KMS-11 (cell line): Measurements from ENCODE around the gene RUNX3.

Experiments
- H2AFZ ChIP-seq: fragments of 200-600 bp; sonication (generic); 2 replicates; pipeline ENCODE4 v1.6.1; 2016; ENCODE audit warnings: antibody characterized with exemption, mixed run types, low read depth
- H3K27ac ChIP-seq: fragments of 200-600 bp; sonication (generic); 2 replicates; pipeline ENCODE4 v1.6.1; 2016; ENCODE audit warnings: mild to moderate bottlenecking, mixed run types
- H3K27me3 ChIP-seq: fragments of 200-600 bp; sonication (generic); 2 replicates; pipeline ENCODE4 v1.6.1; 2017; ENCODE audit warnings: mild to moderate bottlenecking, low read depth, mixed run types, moderate library complexity; ENCODE audit not compliant: insufficient read depth
- H3K36me3 ChIP-seq: fragments of 200-600 bp; sonication (generic); 2 replicates; pipeline ENCODE4 v1.6.1; 2017; ENCODE audit warnings: mild to moderate bottlenecking, mixed run types; ENCODE audit not compliant: insufficient read depth
- H3K4me1 ChIP-seq: fragments of 200-600 bp; sonication (generic); 2 replicates; pipeline ENCODE4 v1.6.1; 2016; ENCODE audit warnings: mild to moderate bottlenecking, low read depth, mixed run types; ENCODE audit not compliant: poor library complexity, severe bottlenecking
- H3K4me2 ChIP-seq: fragments of 200-600 bp; sonication (generic); 2 replicates; pipeline ENCODE4 v1.7.0; 2016; ENCODE audit warnings: mild to moderate bottlenecking, mixed run types
- H3K4me3 ChIP-seq: fragments of 200-600 bp; sonication (generic); IDR thresholded peaks from 2 replicates; pipeline ENCODE4 v1.6.1; 2017; ENCODE audit warnings: low read depth, low read length, mixed read lengths; ENCODE audit not compliant: insufficient read depth
- H3K79me2 ChIP-seq: fragments of 200-600 bp; sonication (generic); 2 replicates; pipeline ENCODE4 v1.6.1; 2016; ENCODE audit warnings: low read depth, mixed run types; ENCODE audit not compliant: insufficient read depth
- H3K9ac ChIP-seq: fragments of 200-600 bp; sonication (generic); 2 replicates; pipeline ENCODE4 v1.6.1; 2016; ENCODE audit warnings: mild to moderate bottlenecking, mixed run types
- H4K20me1 ChIP-seq: fragments of 200-600 bp; sonication (generic); 2 replicates; pipeline ENCODE4 v1.6.1; 2016; ENCODE audit warnings: mild to moderate bottlenecking, mixed run types; ENCODE audit not compliant: insufficient read depth
- CTCF ChIP-seq: fragments of 200-600 bp; sonication (generic); conservative IDR thresholded peaks from 2 replicates; pipeline ENCODE4 v1.6.1; 2017; ENCODE audit warnings: low read depth, mild to moderate bottlenecking, antibody characterized with exemption, low read length, moderate library complexity, mixed read lengths

The RUNX3 gene

GRCh38 chr1:24923485-24924113, 6.5 kb downstream of the RUNX3 start:
- no peak for TF ChIP-seq CTCF
- H3K4me1 ChIP-seq, result peaks cover 67% of the 10 kb centered on the region
- peak overlapping the region; percentile 1 for H3K4me3 ChIP-seq
- H3K4me2 ChIP-seq, result peak overlapping the region; percentile 94
- H3K79me2 ChIP-seq, result peaks cover 97% of the 10 kb centered on the region
- H3K27me3 ChIP-seq, result no peaks in the 10 kb centered on the region
- H3K36me3 ChIP-seq, result peaks cover 5% of the 10 kb centered on the region; the same call in 1 of the 2 replicates
- no peak overlapping the region for H2AFZ ChIP-seq
- no peak overlapping the region; the same call in 1 of the 2 replicates for H3K27ac ChIP-seq
- H4K20me1 ChIP-seq, result peaks cover 6% of the 10 kb centered on the region; the same call in 1 of the 2 replicates
- no peak overlapping the region; the same call in 1 of the 2 replicates for H3K9ac ChIP-seq

- no peak overlapping the region for H3K4me3 ChIP-seq
- H4K20me1 ChIP-seq, result peaks cover 6% of the 10 kb centered on the region; the same call in 1 of the 2 replicates
- H3K9ac ChIP-seq, result no peak overlapping the region
- peaks cover 94% of the 10 kb centered on the region for H3K79me2 ChIP-seq
- no peak overlapping the region for H2AFZ ChIP-seq
- H3K27me3 ChIP-seq, result no peaks in the 10 kb centered on the region
- H3K4me1 ChIP-seq, result peaks cover 67% of the 10 kb centered on the region
- TF ChIP-seq CTCF, result no peak
- H3K36me3 ChIP-seq, result peaks cover 10% of the 10 kb centered on the region; the same call in 1 of the 2 replicates
- H3K4me2 ChIP-seq, result no peak overlapping the region
- H3K27ac ChIP-seq, result 0 out of 2 replicates have a peak overlapping the region, but pooled peaks have one; percentile 32
These were observed 8.0 kb downstream of the RUNX3 start for GRCh38 chr1:24921938-24922662.

DNA sequence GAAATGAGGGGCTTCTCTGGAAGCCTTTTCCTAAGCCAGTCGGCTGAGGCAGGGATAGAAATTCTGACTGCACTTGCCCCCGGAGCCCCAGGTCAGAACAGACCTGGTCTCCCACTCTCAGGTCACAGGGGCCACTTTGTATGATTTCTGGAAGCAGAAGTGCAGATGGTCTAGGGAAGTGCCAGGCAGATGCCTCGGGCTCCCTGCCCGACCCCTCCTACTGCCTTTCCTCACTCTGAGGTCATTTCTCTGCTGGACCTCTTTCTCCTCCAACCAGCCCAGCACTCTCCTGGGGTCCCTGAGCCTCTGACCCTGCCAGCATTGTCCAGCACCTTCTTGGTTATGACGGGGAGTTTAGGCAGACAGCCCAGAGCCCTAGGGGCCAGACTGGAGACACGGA, 8.7 kb downstream of the RUNX3 start:
- H3K9ac ChIP-seq, result no peak overlapping the region

GRCh38 chr1:24920533-24920925, 9.5 kb downstream of the RUNX3 start:
- Histone ChIP-seq H3K4me3 (no peak overlapping the region), H4K20me1 (peaks cover 6% of the 10 kb centered on the region; the same call in 1 of the 2 replicates), H3K36me3 (peaks cover 9% of the 10 kb centered on the region; the same call in 1 of the 2 replicates), H3K27ac (no peak overlapping the region; the same call in 1 of the 2 replicates), H2AFZ (no peak overlapping the region), H3K4me2 (no peak overlapping the region; the same call in 1 of the 2 replicates), H3K79me2 (peaks cover 90% of the 10 kb centered on the region), H3K27me3 (no peaks in the 10 kb centered on the region), H3K9ac (no peak overlapping the region), H3K4me1 (peaks cover 57% of the 10 kb centered on the region)
- TF ChIP-seq CTCF, result no peak

More for the DNA sequence above, 8.7 kb downstream of the RUNX3 start:
- peaks cover 6% of the 10 kb centered on the region; the same call in 1 of the 2 replicates for H4K20me1 ChIP-seq
- H3K36me3 ChIP-seq, result peaks cover 13% of the 10 kb centered on the region; the same call in 1 of the 2 replicates
- H2AFZ ChIP-seq, result no peak overlapping the region
- TF ChIP-seq CTCF, result no peak
- H3K4me1 ChIP-seq, result peaks cover 66% of the 10 kb centered on the region
- H3K79me2 ChIP-seq, result peaks cover 90% of the 10 kb centered on the region
- no peak overlapping the region; the same call in 1 of the 2 replicates for H3K4me2 ChIP-seq
- no peak overlapping the region for H3K4me3 ChIP-seq
- H3K27ac ChIP-seq, result peak overlapping the region; percentile 32; the same call in 1 of the 2 replicates
- H3K27me3 ChIP-seq, result no peaks in the 10 kb centered on the region
